Psoas muscle (tissue), 8 donors: ENCODE results near the gene FCHO1. TPM values are rescaled to one million over a fixed set of nuclear protein-coding genes. Genes with fewer than 3 reads are reported as not detected.
A peak's percentile ranks its signal among the peaks of the same experiment; 100 is the strongest.
"Not testable (repeated sequence)": the region's sequence is repeated elsewhere in the genome, so short reads cannot be mapped to it uniquely, and the experiment has no call there.

Experiments
- ATAC-seq, 4 donors: fragments of 200-7000 bp; cut with Tn5 transposase; one replicate each; pipeline ENCODE4 v1.9.1; 2020; ENCODE audit warnings: moderate library complexity in 3 of 4, mild to moderate bottlenecking in 2 of 4
- DNase-seq, 2 donors: peaks; one replicate each; pipeline ENCODE4 v3.0.0-alpha.2; 2020
- H3K27ac ChIP-seq: fragments of 200-600 bp; one replicate; pipeline ENCODE4 v1.8.0; 2022
- H3K27me3 ChIP-seq, 3 donors: fragments of 200-600 bp in 1 of 3; one replicate each; pipeline versions ENCODE4 v1.6.1 to v1.8.0; 2013 to 2022; ENCODE audit warnings: low read length in 2 of 3, mild to moderate bottlenecking in 2 of 3, moderate library complexity in 1 of 3; ENCODE audit not compliant: insufficient read depth in 3 of 3
- H3K36me3 ChIP-seq, 2 donors: fragments of 200-600 bp in 1 of 2; one replicate each; pipeline versions ENCODE4 v1.6.1 to v1.8.0; 2013 to 2022; ENCODE audit warnings: low read depth in 1 of 2, mild to moderate bottlenecking in 1 of 2, moderate library complexity in 1 of 2; ENCODE audit not compliant: insufficient read depth in 1 of 2
- H3K4me1 ChIP-seq: fragments of 200-600 bp; one replicate; pipeline ENCODE4 v1.8.0; 2022
- H3K4me3 ChIP-seq: fragments of 200-600 bp; one replicate; pipeline ENCODE4 v1.8.0; 2022; ENCODE audit warnings: mild to moderate bottlenecking
- H3K9me3 ChIP-seq: fragments of 200-600 bp; one replicate; pipeline ENCODE4 v1.8.0; 2022
- WGBS, 3 donors: extraction: QIAGEN DNeasy Blood & Tissue Kit; methylation state at CpG; one replicate each; pipeline versions ENCODE4 v1.1.6 to v1.1.7; 2013; 5-methylcytosine and 5-hydroxymethylcytosine counted together
- intact Hi-C, 2 donors: fragments of 100-400 bp; cut with DNase I; formaldehyde crosslinking; loops; one replicate each; pipeline versions ENCODE4 v1.11.0 to v1.14.2; 2022
- polyA plus RNA-seq, 3 donors: library from polyadenylated mRNA; stranded (reverse); fragments of 200-250 nt; gene quantifications; one replicate each; pipeline ENCODE4 v1.2.3, GENCODE V29; 2013
- total RNA-seq, 4 donors: library from RNA; stranded (reverse); fragmentation: NEBNext Ultra II Directional in 2 of 4; extraction: Animal tissue kit (Norgen Biotek cat#: 25700) in 2 of 4; gene quantifications; one replicate each; pipeline versions ENCODE4 v1.2.1 to v1.2.4, GENCODE V29; 2021 to 2023
- TF ChIP-seq, protein P1 (sequence below): fragments of 200-600 bp; IDR thresholded peaks from one replicate; pipeline ENCODE4 v1.8.0; 2022; ENCODE audit warnings: antibody characterized with exemption
- donor health status: healthy with polysubstance abuse.
- donor health status: DM: no; HTN: no; CAD: no; lungs with moderate emphysema.
- donor health status: Bipolar disorder and iron deficiency.
- donor health status: healthy.
- donor health status: DM: yes; HTN: yes; CAD: no.
- donor health status: DM: no; HTN: no; CAD: no.
- donor health status: DM: no; HTN: no; CAD: no.
- donor health status: DM: yes; HTN: yes; CAD: no.

FCHO1 gene
- total and polyA plus RNA-seq, 7 donors = 0.10 to 0.68 (median 0.36) TPM; not detected in 1

DNA sequence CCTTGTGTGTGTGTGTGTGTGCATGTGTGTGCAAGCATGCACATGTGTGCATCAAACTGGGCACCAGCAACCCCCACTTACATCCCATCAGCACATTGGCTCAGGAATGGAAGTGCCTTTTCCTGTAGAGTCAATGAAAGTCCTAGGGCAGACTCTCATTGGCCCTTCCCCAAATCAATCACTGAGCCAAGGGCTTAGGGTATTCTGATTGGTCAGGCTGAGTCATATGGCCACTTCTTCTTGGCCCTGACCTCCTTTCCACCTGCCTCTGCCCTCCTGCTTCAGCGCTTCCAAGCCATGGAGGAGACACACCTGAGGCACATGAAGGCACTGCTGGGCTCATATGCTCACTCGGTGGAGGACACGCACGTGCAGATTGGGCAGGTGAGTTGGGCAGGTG, 20.9 kb downstream of the FCHO1 start:
- Histone ChIP-seq H3K27ac (no peak overlapping the region), H3K4me1 (no peaks in the 10 kb centered on the region), H3K9me3 (no peaks in the 10 kb centered on the region), H3K27me3 (peaks cover 0 to 21% (median 6%) of the 10 kb centered on the region in 3 donors), H3K36me3 (no peaks in the 10 kb centered on the region), H3K4me3 (no peak overlapping the region)
- ATAC-seq (no peak), DNase-seq (no peak)
- WGBS, 3 donors = 90 to 95% (median 91%) methylated on average over 4 of the region's 4 CpGs
- TF ChIP-seq, protein P1, sequence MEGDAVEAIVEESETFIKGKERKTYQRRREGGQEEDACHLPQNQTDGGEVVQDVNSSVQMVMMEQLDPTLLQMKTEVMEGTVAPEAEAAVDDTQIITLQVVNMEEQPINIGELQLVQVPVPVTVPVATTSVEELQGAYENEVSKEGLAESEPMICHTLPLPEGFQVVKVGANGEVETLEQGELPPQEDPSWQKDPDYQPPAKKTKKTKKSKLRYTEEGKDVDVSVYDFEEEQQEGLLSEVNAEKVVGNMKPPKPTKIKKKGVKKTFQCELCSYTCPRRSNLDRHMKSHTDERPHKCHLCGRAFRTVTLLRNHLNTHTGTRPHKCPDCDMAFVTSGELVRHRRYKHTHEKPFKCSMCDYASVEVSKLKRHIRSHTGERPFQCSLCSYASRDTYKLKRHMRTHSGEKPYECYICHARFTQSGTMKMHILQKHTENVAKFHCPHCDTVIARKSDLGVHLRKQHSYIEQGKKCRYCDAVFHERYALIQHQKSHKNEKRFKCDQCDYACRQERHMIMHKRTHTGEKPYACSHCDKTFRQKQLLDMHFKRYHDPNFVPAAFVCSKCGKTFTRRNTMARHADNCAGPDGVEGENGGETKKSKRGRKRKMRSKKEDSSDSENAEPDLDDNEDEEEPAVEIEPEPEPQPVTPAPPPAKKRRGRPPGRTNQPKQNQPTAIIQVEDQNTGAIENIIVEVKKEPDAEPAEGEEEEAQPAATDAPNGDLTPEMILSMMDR = no peak
- intact Hi-C loops = no loop called here

DNA sequence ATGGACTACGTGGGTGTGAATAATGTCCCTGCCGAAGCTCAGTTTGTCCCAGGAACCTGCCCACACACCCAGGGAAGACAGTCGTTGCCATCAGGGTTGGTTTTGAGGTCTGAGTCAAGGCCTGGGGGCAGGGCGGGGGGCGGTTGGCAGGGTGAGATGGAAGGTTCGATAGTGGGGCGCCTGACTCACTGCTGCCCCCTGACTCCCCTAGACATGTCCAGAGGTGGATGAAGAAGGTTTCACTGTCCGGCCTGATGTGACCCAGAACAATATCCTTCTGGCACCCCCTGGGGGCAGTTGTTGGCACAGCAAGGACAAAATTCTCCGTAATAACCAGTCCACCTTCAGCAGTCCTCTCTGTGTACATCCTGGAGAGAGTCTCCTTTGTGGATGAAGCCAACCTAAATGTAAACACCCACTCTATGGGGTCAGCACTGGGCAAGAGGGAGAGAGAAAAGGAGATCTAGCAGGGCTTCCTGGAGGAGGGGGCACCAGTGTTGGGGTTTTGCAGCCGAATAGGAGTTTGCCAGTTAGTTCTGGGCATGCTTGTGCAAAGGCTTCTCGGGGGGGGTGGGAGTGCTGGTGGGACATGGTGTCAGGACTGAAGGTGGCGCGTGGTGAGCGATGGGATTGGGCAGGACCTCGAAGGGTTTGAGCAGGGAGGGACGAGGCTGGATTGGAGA, 24.1 kb downstream of the FCHO1 start:
- Histone ChIP-seq H3K27ac (no peak overlapping the region), H3K27me3 (peaks cover 0 to 44% (median 15%) of the 10 kb centered on the region in 3 donors), H3K36me3 (no peaks in the 10 kb centered on the region), H3K4me3 (no peak overlapping the region), H3K9me3 (no peaks in the 10 kb centered on the region), H3K4me1 (no peaks in the 10 kb centered on the region)
- TF ChIP-seq, protein P1 = no peak
- no peak for ATAC-seq
- no peak for DNase-seq
- intact Hi-C loops = no loop called here
- 56 to 63% (median 59%) methylated on average over 16 of the region's 16 CpGs for WGBS, 3 donors

DNA sequence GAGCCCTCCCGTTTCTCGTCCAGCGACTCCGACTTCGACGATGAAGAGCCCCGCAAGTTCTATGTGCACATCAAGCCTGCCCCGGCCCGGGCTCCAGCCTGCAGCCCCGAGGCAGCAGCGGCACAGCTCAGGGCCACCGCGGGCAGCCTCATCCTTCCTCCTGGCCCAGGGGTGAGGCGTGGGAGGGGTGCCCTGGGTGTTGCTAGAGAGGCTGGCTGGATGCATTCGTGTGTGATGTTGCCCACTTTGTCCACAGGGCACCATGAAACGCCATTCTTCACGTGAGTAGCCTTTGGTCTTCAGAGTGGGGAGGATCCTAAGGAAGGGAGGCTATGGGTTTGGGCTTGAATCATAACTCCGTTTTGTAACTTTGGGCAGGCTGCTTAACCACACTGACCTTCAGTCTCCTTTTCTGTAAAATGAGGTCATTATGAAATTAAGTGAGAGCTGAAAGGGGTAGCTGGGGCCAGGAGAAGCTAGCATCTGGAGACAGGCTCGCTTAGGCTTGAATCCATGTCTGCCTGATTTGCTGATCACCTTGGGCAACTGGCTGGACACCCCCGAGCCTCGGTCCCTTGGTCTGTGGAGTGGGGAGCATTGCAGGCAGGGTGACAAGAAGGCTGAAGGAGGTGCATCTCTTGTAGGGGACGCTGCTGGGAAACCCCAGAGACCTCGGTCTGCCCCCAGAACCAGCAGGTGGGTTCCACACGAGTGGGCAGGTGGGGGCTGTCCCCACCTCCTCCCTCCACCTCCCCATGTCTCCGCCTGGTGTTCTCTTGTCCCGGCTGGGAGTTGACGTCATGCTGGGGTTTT, 24.9 kb downstream of the FCHO1 start:
- TF ChIP-seq, protein P1 = no peak
- ATAC-seq (no peak), DNase-seq (no peak)
- Histone ChIP-seq H3K4me1 (no peaks in the 10 kb centered on the region), H3K36me3 (no peaks in the 10 kb centered on the region), H3K9me3 (no peaks in the 10 kb centered on the region), H3K27me3 (peaks cover 0 to 46% (median 20%) of the 10 kb centered on the region in 3 donors), H3K27ac (no peak overlapping the region), H3K4me3 (no peak overlapping the region)
- intact Hi-C loops = no loop called here
- 57 to 62% (median 58%) methylated on average over 27 of the region's 27 CpGs for WGBS, 3 donors

DNA sequence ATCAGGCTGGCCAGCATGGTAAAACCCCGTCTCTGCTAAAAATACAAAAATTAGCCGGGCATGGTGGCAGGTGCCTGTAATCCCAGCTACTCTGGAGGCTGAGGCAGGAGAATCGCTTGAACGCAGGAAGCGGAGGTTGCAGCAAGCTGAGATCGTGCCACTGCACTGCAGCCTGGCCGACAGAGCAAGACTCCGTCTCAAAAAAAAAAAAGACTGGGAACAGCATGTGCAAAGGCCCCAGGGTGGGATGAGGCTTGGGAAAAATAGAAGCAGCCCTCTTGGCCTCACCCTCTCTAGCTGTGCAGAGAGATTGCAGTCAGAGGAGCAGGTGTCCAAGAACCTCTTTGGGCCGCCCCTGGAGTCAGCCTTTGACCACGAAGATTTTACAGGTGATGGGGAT, 26.6 kb downstream of the FCHO1 start:
- intact Hi-C loops, H3K27ac ChIP-seq, DNase-seq, H3K4me1 ChIP-seq, H3K36me3 ChIP-seq, H3K4me3 ChIP-seq, H3K9me3 ChIP-seq, ATAC-seq: not testable (repeated sequence)
- peaks cover 0 to 59% (median 20%) of the 10 kb centered on the region in 3 donors for H3K27me3 ChIP-seq
- 55 to 65% (median 62%) methylated on average over 10 of the region's 10 CpGs for WGBS, 3 donors

DNA sequence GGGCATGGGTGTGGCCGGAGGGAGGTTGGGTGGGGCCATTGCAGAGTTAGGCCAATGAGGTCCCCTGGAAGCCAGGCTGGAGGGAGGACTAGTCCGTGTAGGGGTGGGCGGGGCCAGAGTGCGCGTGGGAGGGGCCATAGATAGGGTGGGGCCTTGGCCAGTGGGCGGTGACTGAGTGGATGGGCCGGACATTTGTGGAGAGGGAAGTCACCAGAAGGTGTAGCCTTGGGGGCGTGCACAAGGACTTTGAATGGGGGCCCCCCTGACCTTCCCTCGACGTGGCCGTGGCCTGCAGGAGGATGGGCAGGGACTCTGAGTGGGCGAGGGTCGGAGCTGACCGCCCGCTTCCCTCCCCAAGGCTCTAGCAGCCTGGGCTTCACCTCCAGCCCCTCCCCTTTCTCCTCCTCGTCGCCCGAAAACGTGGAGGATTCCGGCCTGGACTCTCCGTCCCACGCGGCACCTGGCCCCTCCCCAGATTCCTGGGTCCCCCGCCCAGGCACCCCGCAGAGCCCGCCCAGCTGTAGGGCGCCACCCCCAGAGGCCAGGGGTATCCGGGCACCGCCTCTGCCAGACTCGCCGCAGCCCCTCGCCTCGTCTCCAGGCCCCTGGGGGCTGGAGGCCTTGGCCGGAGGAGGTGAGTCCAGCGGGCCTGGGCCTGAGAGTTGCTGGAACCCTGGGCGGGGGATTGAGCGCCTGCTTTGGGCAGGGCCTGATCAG, 27.1 kb downstream of the FCHO1 start:
- TF ChIP-seq, protein P1 = no peak
- Histone ChIP-seq H3K27me3 (peaks cover 0 to 59% (median 20%) of the 10 kb centered on the region in 3 donors), H3K9me3 (no peaks in the 10 kb centered on the region), H3K4me3 (no peak overlapping the region), H3K36me3 (no peaks in the 10 kb centered on the region), H3K27ac (no peak overlapping the region), H3K4me1 (no peaks in the 10 kb centered on the region)
- 2 to 5% (median 3%) methylated on average over 20 to 37 of the region's 37 CpGs for WGBS, 3 donors
- intact Hi-C loops = no loop called here
- ATAC-seq = peak in 2 of 4 donors; percentile 48 to 55
- DNase-seq = peak; percentile 52 to 73
